ENCODE data around the gene SUGCT.

GRCh38 chr7:40234046-40234445, 99.2 kb downstream of the SUGCT start:
- TF ChIP-seq CTCF (IDR thresholded peaks at IDR 0.05) = no peak
- TF ChIP-seq EP300 (IDR thresholded peaks at IDR 0.05) = no peak
- no peak for TF ChIP-seq POLR2A (IDR thresholded peaks at IDR 0.05)

Measured in stomach (tissue), 4 donors.